Upper lobe of left lung (tissue), 6 donors: ENCODE data around the gene ASGR1. TPM values are rescaled to one million over a fixed set of nuclear protein-coding genes. Genes with fewer than 3 reads are reported as not detected.
"Not testable (repeated sequence)": the region's sequence is repeated elsewhere in the genome, so short reads cannot be mapped to it uniquely, and the experiment has no call there.

Experiments used
- ATAC-seq, 2 donors: fragments of 200-7000 bp; cut with Tn5 transposase; one replicate each; pipeline ENCODE4 v1.9.1; 2022; ENCODE audit warnings: mild to moderate bottlenecking in 2 of 2, moderate library complexity in 2 of 2; ENCODE audit not compliant: low FRiP score in 2 of 2
- DNase-seq, 2 donors: peaks; one replicate each; pipeline ENCODE4 v3.0.0-alpha.2; 2019 to 2020
- H3K27ac ChIP-seq, 4 donors: fragments of 200-600 bp; sonication (generic); one replicate each; pipeline ENCODE4 v1.5.1; 2016 to 2019
- H3K27me3 ChIP-seq, 4 donors: fragments of 200-600 bp; sonication (generic); one replicate each; pipeline ENCODE4 v1.5.1; 2017 to 2019
- H3K36me3 ChIP-seq, 4 donors: fragments of 200-600 bp; sonication (generic); one replicate each; pipeline ENCODE4 v1.5.1; 2016 to 2019
- H3K4me1 ChIP-seq, 4 donors: fragments of 200-600 bp; sonication (generic); one replicate each; pipeline ENCODE4 v1.5.1; 2018 to 2019
- H3K4me3 ChIP-seq, 4 donors: fragments of 200-600 bp; sonication (generic); one replicate each; pipeline ENCODE4 v1.5.1; 2017 to 2019; ENCODE audit warnings: mild to moderate bottlenecking in 2 of 4, moderate library complexity in 1 of 4
- H3K9me3 ChIP-seq, 4 donors: fragments of 200-600 bp; sonication (generic); one replicate each; pipeline ENCODE4 v1.5.1; 2018 to 2019
- EP300 ChIP-seq, 4 donors: sonication (generic); formaldehyde crosslinking; IDR thresholded peaks; one replicate each; pipeline ENCODE4 v1.5.1; 2017; ENCODE audit warnings: antibody characterized with exemption in 4 of 4, control low read depth in 2 of 4
- POLR2A ChIP-seq, 4 donors: fragments of 450-650 bp; IDR thresholded peaks; one replicate each; pipeline ENCODE4 v1.5.1; 2016 to 2017; ENCODE audit warnings: antibody characterized with exemption in 4 of 4, mild to moderate bottlenecking in 2 of 4
- POLR2AphosphoS5 ChIP-seq, 2 donors: sonication (generic); formaldehyde crosslinking; IDR thresholded peaks; one replicate each; pipeline ENCODE4 v1.5.1; 2017; ENCODE audit warnings: antibody characterized with exemption in 2 of 2
- WGBS, 2 donors: methylation state at CpG; one replicate each; pipeline ENCODE4 v1.1.5; 2017 to 2018; 5-methylcytosine and 5-hydroxymethylcytosine counted together
- total RNA-seq, 6 donors: library from RNA; depleted of rRNA in 4 of 6; stranded (reverse); fragments of >200 nt in 4 of 6; gene quantifications; one replicate each; pipeline versions ENCODE4 v1.1.0 to v1.2.1, GENCODE V29; 2016 to 2021
- TF ChIP-seq, protein P1 (sequence below), 6 experiments: fragments of 450-650 bp in 4 of 6; fragments of 200-600 bp in 2 of 6; sonication (generic) in 2 of 6; IDR thresholded peaks; one replicate each; pipeline ENCODE4 v1.5.1; 2016 to 2019; ENCODE audit warnings: antibody characterized with exemption in 6 of 6
- donor health status: DM: no; HTN: no; CAD: no; lungs with moderate emphysema.
- donor health status: DM: no; HTN: yes; CAD: no; lungs with severe emphysema.

The ASGR1 gene
- total RNA-seq, 6 donors from 2014 or later: 1.1 to 11.5 (median 6.8) TPM; not detected in 1

DNA sequence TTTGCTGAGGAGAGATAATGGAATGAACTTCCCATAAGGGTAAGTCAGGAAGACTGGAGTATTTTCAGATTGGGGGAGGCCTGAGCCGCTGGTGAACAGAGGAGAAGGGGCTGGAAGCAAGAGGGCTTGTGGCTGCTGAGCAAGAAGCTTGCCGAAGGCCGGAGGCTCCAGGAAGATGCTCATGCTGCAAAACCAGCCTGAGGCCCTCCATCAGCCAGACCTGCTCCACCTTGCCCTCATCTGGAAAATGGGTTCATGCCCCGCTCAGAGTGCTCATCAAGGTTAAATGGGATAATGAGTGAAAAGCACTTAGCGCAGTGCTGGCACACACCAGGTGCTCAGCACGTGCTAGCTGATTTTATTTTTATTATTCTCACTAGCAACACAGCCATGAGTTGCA lies 5.5 kb upstream of the ASGR1 start:
- H3K4me1 ChIP-seq: peaks cover 0 to 8% (median 6%) of the 10 kb centered on the region in 4 donors
- no peak overlapping the region for H3K4me3 ChIP-seq
- no peak overlapping the region for H3K27ac ChIP-seq
- H3K27me3 ChIP-seq: no peaks in the 10 kb centered on the region
- no peaks in the 10 kb centered on the region for H3K36me3 ChIP-seq
- TF ChIP-seq, protein P1, sequence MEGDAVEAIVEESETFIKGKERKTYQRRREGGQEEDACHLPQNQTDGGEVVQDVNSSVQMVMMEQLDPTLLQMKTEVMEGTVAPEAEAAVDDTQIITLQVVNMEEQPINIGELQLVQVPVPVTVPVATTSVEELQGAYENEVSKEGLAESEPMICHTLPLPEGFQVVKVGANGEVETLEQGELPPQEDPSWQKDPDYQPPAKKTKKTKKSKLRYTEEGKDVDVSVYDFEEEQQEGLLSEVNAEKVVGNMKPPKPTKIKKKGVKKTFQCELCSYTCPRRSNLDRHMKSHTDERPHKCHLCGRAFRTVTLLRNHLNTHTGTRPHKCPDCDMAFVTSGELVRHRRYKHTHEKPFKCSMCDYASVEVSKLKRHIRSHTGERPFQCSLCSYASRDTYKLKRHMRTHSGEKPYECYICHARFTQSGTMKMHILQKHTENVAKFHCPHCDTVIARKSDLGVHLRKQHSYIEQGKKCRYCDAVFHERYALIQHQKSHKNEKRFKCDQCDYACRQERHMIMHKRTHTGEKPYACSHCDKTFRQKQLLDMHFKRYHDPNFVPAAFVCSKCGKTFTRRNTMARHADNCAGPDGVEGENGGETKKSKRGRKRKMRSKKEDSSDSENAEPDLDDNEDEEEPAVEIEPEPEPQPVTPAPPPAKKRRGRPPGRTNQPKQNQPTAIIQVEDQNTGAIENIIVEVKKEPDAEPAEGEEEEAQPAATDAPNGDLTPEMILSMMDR (IDR thresholded peaks at IDR 0.05): no peak
- TF ChIP-seq POLR2AphosphoS5 (IDR thresholded peaks at IDR 0.05) (no peak), EP300 (IDR thresholded peaks at IDR 0.05) (no peak), POLR2A (IDR thresholded peaks at IDR 0.05) (no peak)
- ATAC-seq (no peak), DNase-seq (no peak)
- H3K9me3 ChIP-seq: no peaks in the 10 kb centered on the region
- WGBS, 2 donors: 91 to 92% methylated on average over 6 of the region's 6 CpGs

DNA sequence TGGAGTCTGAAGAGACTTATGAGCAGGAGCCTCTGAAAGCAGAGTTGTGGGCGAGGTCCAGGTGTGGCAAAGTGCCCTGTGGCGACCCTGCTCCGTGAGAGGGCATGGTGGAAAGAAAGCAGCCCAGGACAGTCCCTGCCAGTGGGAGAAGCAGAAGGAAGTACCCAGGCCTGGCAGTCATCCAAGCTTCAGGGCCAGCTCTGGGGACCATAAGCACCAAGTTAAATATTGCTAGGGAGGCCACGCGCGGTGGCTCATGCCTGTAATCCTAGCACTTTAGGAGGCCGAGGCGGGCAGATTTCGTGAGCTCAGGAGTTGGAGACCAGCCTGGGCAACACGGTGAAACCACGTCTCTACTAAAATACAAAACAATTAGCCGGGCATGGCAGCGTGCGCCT lies 4.9 kb upstream of the ASGR1 start:
- TF ChIP-seq POLR2A (IDR thresholded peaks at IDR 0.05) (no peak), EP300 (IDR thresholded peaks at IDR 0.05) (no peak), POLR2AphosphoS5 (IDR thresholded peaks at IDR 0.05) (no peak)
- TF ChIP-seq, protein P1 (IDR thresholded peaks at IDR 0.05): no peak
- Histone ChIP-seq H3K27ac (peak overlapping the region in 1 of 4 donors; percentile 31), H3K36me3 (no peaks in the 10 kb centered on the region), H3K4me1 (peaks cover 0 to 8% (median 6%) of the 10 kb centered on the region in 4 donors), H3K27me3 (no peaks in the 10 kb centered on the region), H3K4me3 (no peak overlapping the region), H3K9me3 (no peaks in the 10 kb centered on the region)
- ATAC-seq (peak; percentile 44 to 52), DNase-seq (peak in 1 of 2 donors; percentile 84)
- WGBS, 2 donors: 47 to 68% methylated on average over 11 to 14 of the region's 14 CpGs

DNA sequence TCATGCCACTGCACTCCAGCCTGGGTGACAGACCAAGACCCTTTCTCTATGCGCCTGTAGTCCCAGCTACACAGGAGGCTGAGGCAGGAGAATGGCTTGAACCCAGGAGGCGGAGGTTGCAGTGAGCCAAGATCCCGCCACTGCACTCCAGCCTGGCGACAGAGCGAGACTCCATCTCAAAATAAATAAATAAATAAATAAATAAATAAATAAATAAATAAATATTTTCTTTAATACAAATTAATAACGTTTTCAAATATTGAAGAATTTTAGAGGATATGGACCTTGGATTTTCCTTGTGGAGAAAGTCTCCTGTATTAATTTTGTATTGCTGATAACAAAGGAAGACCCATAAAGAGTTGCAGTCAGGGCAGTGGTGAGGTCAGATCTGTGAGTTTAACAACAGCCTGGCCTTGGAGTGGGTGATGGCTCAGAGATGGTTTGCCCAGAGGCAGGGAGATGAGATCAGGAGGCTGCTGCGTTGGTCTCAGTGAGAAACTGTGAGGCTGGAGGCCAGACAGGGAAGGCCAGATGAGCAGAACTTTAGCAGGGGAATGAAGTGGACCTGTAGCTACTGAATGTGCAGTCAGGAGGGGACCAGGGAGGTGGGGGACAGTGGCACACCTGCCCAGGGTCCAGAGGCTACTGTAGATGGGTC lies 4.4 kb upstream of the ASGR1 start:
- Histone ChIP-seq H3K27me3 (no peaks in the 10 kb centered on the region), H3K36me3 (no peaks in the 10 kb centered on the region), H3K27ac (peak overlapping the region in 1 of 4 donors; percentile 31), H3K4me1 (peaks cover 0 to 8% (median 6%) of the 10 kb centered on the region in 4 donors), H3K4me3 (no peak overlapping the region), H3K9me3 (no peaks in the 10 kb centered on the region)
- 87% methylated on average over 7 of the region's 7 CpGs for WGBS, 2 donors
- no peak for DNase-seq
- ATAC-seq: no peak
- no peak for TF ChIP-seq POLR2A (IDR thresholded peaks at IDR 0.05)
- TF ChIP-seq, protein P1 (IDR thresholded peaks at IDR 0.05): no peak
- TF ChIP-seq POLR2AphosphoS5 (IDR thresholded peaks at IDR 0.05): no peak
- TF ChIP-seq EP300 (IDR thresholded peaks at IDR 0.05): no peak

DNA sequence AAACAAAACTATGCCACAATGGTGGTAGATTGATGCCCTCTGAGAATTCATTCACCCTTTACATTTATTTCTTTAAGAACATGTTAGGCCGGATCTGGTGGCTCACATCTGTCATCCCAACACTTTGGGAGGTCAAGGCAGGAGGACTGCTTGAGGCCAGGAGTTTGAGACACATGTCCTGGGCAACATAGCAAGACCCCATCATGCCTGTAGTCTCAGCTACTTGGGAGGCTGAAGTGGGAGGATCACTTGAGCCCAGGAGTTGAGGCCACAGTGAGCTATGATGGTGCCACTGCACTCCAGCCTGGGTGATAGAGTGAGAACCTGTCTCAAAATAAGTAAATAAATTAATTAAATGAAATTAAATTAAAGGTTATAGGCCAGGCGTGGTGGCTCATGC lies 2.9 kb upstream of the ASGR1 start:
- H3K27me3 ChIP-seq, DNase-seq, ATAC-seq, H3K9me3 ChIP-seq, H3K27ac ChIP-seq, H3K4me3 ChIP-seq, H3K36me3 ChIP-seq: not testable (repeated sequence)
- H3K4me1 ChIP-seq: peaks cover 9 to 21% (median 19%) of the 10 kb centered on the region in 4 donors
- 98 to 100% methylated on average over 2 of the region's 2 CpGs for WGBS, 2 donors

DNA sequence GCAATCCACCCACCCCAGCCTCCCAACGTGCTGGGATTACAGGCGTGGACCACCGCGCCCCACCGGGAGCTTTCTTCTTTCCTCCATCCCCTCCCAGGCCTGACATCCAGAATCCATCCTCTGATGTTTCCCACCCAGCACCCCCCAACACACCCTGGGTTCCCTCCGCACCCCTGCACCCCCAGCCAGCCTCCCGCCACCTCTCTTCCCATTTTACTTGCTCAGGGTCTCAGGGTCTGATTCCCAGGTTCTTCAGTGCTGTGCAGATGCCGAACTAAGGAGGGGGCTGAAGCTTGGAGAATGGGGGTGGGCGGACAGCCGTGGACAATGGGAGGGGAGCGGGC lies 225 bp downstream of the ASGR1 start:
- Histone ChIP-seq H3K4me3 (no peak overlapping the region), H3K36me3 (no peaks in the 10 kb centered on the region), H3K27me3 (peaks cover 0 to 7% (median 0%) of the 10 kb centered on the region in 4 donors), H3K9me3 (no peaks in the 10 kb centered on the region), H3K27ac (no peak overlapping the region), H3K4me1 (peaks cover 12 to 28% (median 20%) of the 10 kb centered on the region in 4 donors)
- no peak for ATAC-seq
- no peak for TF ChIP-seq EP300 (IDR thresholded peaks at IDR 0.05)
- TF ChIP-seq, protein P1 (IDR thresholded peaks at IDR 0.05): no peak
- TF ChIP-seq POLR2AphosphoS5 (IDR thresholded peaks at IDR 0.05): no peak
- TF ChIP-seq POLR2A (IDR thresholded peaks at IDR 0.05): no peak
- DNase-seq: no peak
- WGBS, 2 donors: 85 to 91% methylated on average over 8 to 11 of the region's 11 CpGs
